Activated T-cell treated with anti-CD3 and anti-CD28 coated beads for 1 hour (primary cell): Measurements from ENCODE around the gene NDUFS6.
"Not testable (repeated sequence)": the region's sequence is repeated elsewhere in the genome, so short reads cannot be mapped to it uniquely, and the experiment has no call there.

Experiments
- DNase-seq: peaks from one replicate; pipeline ENCODE4 v3.0.0-alpha.2; 2020; ENCODE audit warnings: low read depth

Gene NDUFS6

GRCh38 chr5:1798589-1798988, 2.6 kb upstream of the NDUFS6 start:
- DNase-seq: not testable (repeated sequence)

DNA sequence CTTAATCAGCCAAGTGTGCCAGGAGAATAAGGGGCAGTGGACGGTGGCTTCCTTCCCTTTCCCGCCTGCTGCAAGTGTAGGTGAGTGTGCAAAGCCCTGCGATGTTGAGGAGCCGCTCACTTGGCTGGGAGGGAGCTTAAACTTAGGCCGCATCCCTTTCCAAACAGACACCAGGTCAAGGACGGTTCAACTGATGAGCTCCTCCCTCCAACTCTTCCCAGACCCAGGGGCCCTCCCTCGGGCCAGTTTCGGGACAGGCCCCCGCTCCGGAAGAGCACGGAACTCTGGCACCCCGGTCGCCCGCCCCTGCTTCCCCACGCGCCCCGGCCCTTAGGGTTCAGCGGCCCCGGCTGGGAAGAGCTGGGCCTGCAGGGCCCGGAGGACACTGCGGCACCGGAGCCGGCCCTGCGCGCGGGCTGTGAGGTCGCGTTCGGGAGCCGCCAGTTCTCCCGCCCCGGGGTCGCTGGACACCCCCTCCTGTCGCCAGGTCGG, 2.1 kb upstream of the NDUFS6 start:
- DNase-seq: peak; percentile 19

DNA sequence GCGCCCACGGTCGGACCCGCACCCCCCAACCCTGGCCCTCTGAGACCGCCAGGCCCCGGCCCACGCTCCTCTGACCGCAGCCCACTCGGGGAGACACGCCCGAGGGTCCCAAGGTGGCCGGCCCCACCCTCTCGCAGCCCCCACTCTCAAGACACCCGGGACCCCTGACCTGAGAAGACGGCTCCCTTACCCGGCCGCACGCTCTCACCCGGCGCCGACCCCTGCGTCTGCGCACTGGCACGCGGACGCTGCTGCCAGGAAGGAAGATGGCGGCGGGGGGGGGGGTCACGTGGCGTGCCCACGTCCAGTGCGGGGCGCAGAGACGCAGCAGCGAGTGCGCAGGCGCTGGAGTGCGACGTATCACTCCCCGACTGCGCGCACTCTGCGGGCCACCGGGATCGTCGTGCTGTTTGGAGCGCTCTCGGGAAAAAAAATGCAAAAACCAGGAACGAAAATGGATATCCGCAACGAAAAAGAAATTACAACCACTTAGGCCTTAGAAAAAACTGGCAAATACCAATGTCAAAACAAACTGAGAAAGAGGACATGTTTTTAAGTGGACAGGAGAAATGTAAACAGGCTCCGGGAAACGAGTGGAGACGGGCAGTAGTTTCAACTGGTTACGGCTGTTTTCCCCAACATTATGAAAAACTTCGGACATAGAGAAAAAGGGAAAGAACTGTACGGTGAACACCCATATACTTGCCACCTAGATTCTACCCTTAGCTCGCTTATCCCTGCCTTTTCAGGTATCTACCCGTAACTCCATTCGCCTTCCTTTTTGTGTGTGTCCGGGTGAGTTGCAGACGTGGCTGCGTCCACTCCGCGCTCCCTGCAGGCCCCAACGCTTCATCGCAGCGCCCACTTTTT, 1.4 kb upstream of the NDUFS6 start, which contains the start of gene MRPL36:
Gene MRPL36 (minus strand): TSS at position 236 of the 870 bp plus-strand sequence. CDS start 902 bp downstream, outside the sequence.
- peak; percentile 94 for DNase-seq

DNA sequence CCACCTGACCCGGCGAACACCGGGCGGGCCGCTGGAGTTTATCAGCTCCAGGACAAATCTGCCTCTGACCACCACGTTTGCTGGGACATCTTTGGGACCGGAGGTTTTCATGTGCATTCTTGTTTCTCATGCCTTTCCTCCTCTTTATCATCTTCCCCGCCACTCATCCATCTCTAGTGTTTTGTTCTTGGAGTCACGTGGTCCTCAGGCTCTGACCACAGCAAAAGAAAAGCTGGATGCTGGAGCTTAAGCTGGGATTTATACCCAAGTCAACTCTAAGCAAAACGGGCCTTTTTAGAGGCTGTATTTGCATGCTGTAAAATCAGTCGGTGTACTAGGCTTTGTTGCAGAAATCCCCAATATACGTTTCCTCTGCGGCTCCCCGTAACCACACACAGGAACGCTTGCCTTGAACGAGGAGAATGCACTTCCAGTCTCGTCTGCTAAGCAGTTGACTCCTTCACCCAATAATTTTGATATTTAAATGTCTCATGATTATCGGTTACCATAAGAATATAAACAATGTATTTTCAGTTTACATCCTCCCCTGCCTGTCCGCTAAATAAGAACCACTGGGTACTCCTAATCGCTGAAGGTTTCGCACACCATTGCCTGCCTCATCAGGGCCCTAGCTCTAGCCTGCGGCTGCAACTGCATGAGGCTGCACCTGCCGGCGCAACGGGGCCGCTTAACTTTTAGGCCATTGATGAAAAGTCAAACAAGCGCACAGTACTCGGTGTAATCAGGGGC, 560 bp upstream of the NDUFS6 start:
- DNase-seq: no peak

DNA sequence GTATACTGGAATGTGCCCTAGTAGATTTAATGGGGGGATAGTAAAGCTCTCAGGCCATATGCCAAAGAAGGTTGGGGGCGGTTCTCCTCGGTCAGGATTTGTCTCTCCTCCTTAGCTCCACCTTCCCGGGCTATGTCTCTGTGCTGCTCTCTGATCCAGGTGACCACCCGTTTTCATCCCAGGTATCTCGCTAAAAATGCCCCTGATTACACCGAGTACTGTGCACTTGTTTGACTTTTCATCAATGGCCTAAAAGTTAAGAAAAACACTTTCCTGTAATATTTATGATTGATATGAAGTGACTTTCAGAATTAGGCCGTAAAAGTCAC, 724 bp downstream of the NDUFS6 start:
- no peak for DNase-seq

GRCh38 chr5:1803192-1803591, 2.0 kb downstream of the NDUFS6 start:
- no peak for DNase-seq

DNA sequence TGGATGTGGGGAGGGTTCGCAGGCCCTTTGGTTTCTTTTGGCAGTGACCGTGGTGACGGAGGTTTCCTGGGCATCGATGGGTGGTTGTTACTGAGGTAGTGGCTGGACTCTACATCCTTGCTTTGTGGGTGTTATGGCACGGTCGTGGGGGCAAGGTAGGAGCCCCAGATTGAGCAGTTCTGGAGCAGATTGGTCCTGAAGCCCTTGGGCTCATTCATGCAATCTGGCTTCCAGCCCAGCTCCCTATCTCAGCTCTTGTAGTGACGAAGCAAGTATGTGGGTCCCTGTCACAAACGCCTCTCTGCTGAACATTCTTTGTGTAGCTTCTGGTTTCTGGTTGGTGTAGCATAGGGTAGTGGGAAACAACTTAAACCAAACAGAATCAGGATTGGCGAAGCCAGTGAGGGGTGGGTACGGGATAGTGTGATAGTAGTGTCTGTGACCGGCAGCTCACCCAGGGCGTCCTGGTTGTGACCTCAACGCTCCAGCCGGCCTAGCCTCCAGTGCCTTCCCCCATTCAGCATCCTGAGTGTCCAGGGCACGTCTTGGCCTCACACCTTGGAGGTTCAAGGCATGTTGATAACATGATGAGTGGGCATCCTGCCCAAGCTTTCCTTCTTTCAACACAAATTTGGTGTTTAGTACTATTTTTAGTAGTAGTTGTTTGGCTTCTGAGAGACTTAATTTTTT, 2.9 kb downstream of the NDUFS6 start:
- no peak for DNase-seq

DNA sequence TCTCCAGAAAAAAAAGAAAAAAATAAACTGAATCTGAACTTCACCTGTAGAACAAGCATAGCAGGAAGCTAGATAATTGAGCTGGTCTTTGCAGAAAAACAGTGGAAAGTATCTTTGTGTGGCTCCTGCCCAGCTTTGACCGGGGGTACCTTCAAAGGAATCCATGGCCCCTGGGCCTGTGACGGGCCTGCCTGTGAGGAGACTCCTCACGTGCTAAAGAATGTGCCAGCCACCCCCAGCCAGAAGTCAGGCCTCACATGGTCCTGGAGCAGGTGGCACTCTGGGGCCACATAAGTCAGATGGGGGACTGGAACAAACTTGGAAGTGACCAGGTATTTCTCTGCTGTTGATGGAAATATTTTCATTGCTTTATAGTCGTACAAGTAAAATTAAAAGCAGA, 4.1 kb downstream of the NDUFS6 start:
- DNase-seq: no peak

GRCh38 chr5:1805736-1806135, 4.5 kb downstream of the NDUFS6 start:
- no peak for DNase-seq

- no peak for DNase-seq
Measured at GRCh38 chr5:1806199-1806598, 5.0 kb downstream of the NDUFS6 start.

DNA sequence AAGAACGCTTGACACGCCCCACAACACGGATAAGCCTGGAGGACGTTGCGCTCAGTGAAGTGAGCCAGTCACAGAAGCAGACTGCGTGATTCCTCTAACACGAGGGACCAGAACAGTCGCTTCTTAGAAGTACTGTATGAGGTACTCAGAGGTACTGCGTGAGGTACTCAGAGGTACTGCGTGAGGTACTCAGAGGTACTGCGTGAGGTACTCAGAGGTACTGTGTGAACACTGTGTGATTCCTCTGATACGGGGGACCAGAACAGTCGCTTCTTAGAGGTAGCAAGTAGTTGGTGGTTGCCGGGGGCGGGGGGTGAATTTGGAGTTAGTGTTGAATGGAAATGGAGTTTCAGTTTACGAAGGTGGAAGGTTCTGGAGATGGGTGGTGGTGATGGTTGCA, 5.8 kb downstream of the NDUFS6 start:
- DNase-seq: no peak

DNA sequence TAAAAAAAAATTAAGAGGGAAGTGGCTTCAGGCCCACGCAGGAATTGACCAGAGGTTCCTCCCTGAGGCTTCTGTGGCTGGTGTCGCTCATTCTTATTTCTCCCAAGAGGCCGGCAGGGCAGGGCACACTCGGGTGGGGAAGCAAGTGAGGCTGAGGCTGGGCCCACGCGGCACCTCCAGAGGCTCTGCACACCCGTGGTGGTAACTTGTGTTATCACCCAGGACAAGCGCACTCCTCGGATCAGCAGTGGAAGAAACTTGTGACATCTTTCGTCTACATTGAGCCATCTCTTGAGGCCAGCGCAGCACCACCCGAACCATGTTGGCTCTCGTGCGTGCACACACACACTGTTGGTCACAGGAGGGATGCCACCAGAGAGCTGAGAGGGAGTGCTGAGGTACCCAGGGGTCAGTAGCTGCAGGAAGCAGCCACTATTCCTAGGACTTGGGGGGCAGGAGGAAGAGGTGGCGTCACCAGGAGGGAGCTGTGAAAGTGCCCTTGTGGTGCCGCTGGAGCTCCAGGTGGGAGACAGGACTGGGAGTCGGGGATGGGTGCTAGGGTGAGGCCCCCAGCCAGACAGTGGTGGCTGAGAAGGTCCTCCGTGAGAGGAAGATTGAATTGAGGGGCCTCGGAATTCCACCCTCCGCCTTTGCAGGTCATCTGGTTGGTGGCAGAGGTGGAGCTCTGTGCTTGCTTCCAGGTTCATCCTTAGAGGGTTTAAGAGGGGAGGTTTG, 6.4 kb downstream of the NDUFS6 start:
- DNase-seq: no peak

DNA sequence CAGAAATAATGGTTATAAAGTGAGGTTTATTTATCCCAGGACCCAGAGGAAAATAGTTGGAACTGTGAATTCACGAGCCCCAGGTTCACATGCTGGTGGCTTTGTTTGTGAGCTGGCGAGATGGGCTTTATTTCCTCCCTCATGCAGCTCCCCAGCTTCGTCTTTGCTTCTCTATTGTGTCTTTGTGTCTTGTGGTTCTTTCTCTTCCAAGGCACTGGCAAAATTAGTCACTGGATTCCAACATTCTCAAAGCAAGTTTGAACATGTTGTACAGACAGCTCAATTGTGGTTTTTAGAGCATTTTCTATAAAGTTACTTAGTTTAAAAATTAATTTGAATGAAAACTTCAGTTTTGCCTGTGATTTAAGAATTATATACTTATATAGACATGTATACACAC, 7.2 kb downstream of the NDUFS6 start:
- no peak for DNase-seq

DNA sequence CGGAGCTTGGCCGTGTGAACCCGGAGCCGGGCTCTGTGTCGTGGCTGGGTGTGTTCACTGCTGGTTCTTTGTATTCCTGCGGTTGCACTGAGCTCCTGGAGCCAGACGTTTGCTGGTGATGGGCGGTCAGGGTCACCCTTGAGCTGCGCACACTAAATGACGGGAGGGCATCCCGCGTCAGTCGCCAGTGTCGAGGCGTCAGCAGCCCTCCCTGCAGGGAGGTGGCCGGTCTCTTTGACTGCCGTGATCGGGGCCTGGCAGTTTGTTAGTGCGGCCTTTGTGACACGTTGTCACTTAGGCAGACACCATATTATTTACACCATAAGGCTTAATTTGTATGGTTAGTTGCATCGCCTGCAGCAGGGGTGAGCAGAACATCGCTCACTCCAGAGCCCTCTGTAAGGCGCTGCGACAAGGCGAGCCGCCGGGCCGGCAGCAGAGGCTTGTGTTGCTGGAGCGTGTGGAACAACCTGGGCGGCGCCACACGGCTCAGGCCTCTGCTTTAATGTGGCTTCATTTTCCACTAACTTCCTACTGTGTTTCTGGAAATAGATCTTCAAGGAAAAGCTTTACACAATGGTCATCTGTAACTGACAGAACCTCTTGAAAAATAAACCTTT, 8.3 kb downstream of the NDUFS6 start:
- DNase-seq: no peak

DNA sequence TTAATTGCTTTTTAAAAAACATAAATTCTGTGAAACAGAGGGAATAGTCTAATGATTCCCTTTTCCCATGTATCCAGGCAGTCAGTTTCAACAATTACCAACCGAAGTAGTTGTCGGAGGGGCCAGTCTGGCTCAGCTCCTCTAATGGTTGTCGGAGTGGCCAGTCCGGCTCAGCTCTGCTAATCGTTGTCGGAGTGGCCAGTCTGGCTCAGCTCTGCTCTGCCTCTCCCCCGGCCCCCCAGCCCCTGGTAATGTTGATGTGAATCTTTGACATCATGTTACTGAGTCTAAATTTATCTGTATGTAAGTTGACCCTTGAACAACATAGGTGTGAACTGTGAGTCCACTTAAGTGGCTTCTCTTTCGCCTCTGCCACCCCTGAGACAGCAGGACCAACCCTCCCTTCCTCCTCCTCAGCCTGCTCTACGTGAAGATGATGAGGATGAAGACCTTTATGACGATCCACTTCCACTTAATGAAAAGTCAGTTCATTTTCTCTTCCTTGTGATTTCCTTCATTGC, 9.4 kb downstream of the NDUFS6 start:
- no peak for DNase-seq

DNA sequence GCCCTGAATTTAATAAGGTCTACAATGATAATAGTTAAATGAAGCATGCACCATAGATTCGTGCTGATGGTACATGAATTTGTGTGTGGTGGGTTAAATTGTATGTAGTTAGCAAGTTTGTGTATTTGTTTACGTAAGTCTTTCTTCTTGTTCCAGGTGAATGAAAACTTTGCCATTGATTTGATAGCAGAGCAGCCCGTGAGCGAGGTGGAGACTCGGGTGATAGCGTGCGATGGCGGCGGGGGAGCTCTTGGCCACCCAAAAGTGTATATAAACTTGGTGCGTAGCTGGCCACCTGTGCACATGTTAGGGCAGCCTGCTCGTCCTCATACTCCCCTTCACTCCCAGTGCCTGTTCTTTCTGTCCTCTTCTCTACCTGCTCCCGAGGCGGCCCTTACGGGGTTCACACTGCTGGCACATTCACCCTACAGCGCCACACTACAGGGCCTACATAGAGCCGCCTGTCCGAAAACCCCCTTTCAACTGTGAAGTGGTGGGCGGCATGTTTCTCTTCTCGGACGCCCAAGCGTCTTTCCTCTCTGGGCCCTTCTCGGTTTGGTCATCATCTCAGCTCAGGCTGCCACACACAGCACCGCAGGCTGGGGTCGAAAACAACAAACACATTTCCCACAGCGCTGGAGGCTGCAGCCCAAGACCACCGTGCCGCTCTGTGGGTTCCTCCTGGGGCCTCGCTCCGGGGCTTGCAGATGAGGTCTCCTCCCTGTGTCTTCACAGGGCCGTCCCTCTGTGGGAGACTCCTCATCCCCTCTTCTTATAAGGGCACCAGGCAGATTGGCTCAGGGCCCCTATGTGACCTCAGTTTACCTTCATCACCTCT, 13.2 kb downstream of the NDUFS6 start:
- no peak for DNase-seq

GRCh38 chr5:1815071-1815786, 14.0 kb downstream of the NDUFS6 start:
- DNase-seq: no peak

DNA sequence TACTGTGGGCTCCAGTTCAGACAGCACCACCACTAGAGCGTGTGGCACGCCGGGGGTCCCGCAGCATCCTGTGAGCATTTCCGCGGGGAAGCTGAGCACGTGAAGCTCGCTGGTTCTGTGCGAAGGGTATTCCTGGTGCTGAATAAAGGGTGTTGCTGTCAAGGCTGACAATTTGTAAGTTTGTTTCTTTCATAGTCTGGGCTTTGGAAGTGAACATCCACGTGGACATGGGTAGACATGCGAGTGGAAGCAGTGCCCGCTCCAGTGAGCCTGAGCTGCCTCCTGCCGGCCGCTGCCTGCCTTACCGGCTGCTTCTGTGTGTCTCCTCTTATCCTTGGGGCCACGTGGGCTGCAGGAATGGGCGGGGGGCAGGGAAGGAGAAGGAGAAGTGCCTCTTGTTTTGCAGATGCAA, 14.7 kb downstream of the NDUFS6 start:
- no peak for DNase-seq

DNA sequence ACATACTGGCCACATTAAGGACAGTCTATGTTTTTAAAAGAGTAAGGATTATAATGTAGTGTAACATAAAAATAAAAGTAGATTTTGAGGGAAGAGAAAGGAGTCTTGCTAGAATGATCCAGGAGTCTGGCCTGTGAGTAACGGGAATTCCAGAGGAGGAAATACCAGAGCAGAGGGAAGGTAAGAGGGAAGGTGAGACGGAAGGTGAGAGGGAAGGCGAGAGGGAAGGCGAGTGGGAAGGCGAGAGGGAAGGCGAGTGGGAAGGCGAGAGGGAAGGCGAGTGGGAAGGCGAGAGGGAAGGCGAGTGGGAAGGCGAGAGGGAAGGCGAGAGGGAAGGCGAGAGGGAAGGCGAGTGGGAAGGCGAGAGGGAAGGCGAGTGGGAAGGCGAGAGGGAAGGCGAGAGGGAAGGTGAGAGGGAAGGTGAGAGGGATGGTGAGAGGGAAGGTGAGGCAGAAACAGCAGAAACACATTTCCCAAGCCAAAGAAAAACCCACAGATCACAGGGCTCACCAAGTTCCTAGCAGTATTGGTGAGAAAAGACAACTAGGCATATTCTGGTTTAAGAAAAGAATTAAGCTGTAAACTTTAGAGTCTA, 15.4 kb downstream of the NDUFS6 start:
- not testable (repeated sequence) for DNase-seq
